Forelimb muscle (tissue), 1 donor: ENCODE results near the gene SSR1. TPM values are rescaled to one million over a fixed set of nuclear protein-coding genes. Genes with fewer than 3 reads are reported as not detected.

Experiments used
- DNase-seq: peaks from one replicate; pipeline ENCODE4 v3.0.0-alpha.2; 2013; ENCODE audit warnings: low read depth
- polyA plus RNA-seq: library from polyadenylated mRNA; unstranded; fragments of 120-200 nt; gene quantifications from one replicate; pipeline ENCODE4 v1.2.1, GENCODE V29; 2013; ENCODE audit not compliant: insufficient read length

The SSR1 gene
- polyA plus RNA-seq, 1 donor: 73.2 TPM

DNA sequence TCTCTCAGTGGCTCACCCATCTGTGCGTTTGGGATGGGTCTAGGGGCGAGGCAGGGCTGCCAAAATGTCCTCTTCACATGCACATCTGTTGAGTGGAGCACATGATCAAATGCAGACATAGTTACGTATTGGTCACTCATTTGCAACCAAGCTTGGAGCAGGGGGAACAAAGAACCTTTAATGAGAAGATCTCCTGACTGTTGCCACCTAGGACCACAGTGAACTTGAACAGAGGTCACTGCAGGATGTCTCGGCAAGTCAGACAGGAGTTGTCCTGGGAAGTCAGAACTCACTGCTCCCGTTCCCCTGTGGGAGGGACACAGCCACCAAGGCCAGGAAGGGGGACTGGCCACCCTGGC lies 73.4 kb downstream of the SSR1 start:
- no peak for DNase-seq

DNA sequence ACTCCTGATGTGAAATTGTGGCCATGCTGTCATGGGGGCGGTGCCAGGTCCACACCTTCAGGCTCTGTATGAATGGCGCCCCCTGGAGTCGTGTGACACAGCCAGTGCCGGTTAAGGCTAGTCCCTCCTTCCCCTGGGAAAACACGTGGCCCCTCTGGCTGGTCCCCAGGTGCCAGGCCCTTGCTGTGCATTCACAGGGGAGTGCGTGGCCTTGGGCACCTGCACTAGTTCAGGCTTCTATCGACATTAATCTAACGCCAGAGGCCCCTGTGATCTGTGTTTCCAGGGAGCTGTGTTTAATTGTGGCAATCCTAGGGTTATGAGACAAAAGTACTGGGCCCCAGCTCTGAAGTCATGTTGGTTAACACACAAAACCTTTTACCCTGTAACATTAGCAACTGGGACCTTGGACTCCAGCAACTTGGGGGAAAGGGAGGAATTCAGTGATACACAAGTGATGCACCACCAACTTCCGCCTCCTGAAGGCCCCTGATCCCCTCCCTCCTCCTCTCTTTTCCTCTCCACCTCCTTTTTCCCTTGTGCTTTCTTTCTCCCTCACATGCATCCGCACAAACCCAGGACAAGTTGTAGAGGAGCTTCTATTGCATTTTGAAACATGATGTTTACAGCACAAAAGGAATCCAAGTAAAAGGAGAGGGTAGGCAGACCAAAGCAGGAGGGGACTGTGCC lies 74.0 kb downstream of the SSR1 start:
- DNase-seq: no peak

DNA sequence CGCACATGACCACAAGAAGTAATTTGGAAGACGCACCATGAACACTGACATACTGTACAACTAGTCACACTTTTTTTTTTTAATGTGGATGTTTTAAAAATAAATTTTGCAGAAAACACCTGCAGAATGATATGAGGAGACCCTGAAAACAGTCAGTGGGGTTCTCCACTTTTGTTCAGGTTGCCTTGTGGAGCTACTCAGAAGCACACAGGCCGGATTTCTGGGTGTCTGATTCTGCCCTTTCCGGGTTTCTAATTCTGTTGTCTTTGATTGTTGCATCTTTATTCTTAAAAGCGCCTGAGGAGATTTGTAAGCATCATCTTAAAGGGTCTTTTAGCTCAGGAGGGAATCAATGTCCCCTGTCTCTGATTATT lies 74.5 kb downstream of the SSR1 start:
- no peak for DNase-seq

DNA sequence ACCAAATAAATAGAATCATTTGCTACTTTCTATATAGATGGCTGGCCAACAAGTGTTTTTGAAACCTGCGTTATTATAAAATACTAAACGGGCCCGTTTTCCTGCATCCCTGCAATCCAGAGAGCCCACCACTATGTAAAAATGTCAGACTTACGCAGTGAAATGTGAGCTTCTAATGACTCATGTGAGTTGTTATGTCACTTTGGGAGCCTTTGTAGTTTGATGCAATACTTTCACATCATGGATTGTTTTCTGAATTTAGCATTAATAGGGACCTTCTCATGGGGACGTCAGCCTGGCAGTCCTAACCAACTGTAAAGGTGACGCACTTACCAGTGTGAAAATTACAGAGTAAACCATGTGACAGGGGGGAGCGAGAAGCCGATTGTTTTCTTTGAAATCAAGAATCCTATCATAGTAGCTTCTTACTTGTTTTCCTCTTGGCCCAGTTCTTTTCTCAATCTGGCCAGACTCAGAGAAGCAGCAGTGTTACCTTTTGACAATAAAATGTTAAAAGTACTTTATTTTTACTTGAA lies 75.3 kb downstream of the SSR1 start:
- no peak for DNase-seq

DNA sequence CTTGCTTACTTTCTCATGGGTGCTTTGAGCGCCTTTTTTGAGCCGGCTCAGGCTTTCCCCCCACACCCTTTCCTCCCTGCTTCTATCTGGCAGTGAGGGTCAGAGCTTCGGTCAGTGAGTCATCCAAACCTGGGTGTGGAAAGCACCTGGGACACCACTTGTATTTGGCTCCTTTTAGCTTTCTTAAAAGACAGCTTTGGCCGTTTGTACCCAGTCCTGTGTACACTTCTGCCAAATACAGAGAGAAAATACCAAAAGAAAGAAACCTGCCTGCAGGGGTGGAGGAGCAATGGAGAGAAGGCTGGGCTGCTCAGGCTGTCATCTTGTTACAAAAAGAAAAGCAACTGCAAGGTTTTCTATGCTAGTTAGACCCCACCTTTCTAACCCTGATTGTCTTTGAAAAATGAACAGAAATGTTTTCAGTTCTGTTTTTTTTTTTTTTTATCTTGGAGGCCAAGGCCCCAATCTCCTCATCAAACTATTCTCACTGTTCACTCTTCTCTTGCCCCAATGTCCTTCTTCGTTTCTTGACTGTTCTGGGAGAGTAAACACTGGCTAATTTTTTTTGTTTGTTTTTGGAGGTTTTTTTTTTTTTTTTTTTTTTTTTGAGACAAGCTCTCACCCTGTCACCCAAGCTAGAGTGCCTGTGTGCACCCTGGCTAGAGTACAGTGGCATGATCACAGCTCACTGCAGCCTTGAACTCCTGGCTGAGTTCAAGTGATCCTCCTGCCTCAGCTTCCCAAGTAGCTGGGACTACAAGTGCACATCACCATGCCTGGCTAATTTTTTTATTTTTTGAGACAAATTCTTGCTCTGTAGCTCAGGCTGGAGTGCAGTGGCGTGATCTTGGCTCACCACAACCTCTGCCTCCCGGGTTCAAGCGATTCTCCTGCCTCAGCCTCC lies 76.4 kb downstream of the SSR1 start:
- no peak for DNase-seq

DNA sequence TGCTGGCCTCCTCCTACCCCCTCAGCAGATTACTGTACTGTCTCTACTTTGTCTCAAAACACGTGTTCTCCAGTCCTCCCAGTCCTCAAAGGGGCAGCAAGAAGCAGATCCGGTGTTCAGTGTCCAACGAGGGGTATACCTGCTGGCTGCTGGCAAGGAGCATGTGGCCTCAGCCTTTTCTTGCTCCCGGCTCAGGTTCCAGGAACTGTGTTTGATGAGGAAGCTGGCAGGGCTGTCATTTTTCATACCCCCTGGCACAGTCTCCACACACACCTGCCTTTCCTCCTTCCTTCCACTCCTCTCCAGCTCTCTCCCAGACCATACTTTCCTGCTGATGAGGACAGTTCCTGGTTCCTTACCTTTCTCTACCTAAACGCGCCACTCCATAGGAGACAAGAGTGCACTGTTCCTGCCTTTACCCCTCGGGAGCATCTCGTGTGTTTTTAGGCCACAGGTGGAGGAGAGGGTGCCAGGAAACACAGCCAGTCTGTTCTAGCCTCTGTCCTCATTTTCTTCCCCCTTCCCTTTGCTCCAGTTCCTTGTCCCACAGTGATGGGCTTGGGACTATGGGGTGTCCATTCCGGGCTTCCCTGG lies 77.2 kb downstream of the SSR1 start:
- DNase-seq: no peak

DNA sequence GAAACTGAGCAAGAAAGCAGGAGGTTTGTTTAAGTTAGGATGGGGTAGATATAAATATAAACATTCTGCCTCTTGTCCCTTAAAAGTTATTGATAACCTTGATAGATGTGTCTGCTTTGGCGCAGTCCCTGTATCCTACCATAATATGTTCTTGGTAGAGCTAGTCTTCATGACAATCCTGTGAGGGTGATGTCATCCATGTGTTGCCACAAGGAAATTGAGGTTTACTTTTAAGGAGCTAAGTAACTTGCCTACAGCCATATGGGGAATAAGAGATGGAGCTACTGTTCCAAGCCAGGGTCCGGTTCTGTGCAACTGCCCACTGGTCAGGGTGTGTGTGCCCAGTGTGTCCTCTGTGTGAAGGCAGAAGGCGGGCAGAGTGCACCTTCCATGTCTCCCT lies 78.5 kb downstream of the SSR1 start:
- no peak for DNase-seq

DNA sequence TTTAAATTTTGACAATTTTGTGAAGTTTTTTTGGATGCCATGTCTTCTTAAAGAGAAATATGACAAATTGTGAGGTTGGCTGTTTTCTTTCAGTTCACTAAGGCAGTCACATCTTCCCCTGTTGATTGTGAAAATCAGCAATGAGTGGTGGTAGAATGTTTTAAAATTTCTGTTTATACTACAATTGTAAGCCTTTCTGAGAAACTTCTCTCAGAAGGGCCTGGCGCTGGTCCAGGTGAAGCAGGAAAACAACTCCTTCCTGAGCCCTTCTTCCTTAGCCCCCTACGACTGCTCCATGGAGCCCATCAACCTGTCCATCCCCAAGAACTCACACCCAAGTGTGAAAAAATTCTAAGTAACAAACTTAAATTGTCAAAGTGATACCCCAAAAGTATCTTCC lies 80.6 kb downstream of the SSR1 start:
- no peak for DNase-seq

DNA sequence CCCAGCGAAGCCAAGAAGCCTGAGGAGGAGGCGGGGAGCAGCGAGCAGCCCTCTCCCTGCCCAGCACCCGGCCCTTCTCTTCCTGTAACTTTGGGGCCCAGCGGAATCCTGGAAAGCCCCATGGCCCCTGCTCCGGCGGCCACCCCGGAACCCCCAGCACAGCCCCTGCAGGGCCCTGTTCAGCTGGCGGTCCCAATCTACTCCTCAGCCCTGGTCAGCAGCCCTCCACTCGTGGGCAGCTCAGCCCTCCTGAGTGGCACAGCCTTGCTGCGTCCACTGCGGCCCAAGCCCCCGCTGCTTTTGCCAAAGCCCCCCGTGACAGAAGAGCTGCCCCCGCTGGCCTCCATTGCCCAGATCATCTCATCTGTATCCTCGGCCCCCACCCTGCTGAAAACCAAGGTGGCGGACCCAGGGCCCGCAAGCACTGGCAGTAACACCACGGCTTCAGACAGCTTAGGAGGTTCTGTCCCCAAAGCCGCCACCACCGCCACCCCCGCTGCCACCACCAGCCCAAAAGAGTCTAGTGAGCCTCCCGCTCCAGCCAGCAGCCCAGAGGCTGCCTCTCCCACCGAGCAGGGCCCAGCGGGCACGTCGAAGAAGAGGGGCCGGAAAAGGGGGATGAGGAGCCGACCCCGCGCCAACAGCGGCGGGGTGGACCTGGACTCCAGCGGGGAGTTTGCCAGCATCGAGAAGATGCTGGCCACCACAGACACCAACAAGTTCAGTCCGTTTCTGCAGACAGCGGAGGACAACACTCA lies 81.9 kb downstream of the SSR1 start:
- no peak for DNase-seq

DNA sequence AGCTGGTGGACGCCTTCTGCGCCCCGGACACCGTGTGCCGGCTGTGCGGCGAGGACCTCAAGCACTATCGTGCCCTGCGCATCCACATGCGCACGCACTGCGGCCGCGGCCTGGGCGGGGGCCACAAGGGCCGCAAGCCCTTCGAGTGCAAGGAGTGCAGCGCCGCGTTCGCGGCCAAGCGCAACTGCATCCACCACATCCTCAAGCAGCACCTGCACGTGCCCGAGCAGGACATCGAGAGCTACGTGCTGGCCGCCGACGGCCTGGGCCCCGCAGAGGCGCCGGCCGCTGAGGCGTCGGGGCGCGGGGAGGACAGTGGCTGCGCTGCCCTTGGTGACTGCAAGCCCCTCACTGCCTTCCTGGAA lies 82.7 kb downstream of the SSR1 start:
- no peak for DNase-seq

DNA sequence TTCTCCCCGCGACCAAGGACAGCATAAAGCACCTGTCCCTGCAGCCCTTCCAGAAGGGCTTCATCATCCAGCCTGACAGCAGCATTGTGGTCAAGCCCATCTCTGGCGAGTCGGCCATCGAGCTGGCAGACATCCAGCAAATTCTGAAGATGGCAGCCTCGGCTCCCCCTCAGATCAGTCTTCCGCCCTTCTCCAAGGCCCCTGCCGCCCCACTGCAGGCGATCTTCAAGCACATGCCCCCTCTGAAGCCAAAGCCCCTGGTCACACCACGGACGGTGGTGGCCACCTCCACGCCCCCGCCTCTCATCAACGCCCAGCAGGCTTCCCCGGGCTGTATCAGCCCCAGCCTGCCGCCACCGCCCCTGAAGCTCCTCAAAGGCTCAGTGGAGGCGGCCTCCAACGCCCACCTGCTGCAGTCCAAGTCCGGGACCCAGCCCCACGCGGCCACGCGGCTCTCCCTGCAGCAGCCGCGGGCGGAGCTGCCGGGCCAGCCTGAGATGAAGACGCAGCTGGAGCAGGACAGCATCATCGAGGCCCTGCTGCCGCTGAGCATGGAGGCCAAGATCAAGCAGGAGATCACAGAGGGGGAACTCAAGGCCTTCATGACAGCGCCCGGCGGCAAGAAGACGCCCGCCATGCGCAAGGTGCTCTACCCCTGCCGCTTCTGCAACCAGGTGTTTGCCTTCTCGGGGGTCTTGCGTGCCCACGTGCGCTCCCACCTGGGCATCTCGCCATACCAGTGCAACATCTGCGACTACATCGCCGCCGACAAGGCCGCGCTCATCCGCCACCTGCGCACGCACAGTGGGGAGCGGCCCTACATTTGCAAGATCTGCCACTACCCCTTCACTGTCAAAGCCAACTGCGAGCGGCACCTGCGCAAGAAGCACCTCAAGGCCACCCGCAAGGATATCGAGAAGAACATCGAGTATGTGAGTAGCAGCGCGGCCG lies 83.3 kb downstream of the SSR1 start:
- DNase-seq: no peak

DNA sequence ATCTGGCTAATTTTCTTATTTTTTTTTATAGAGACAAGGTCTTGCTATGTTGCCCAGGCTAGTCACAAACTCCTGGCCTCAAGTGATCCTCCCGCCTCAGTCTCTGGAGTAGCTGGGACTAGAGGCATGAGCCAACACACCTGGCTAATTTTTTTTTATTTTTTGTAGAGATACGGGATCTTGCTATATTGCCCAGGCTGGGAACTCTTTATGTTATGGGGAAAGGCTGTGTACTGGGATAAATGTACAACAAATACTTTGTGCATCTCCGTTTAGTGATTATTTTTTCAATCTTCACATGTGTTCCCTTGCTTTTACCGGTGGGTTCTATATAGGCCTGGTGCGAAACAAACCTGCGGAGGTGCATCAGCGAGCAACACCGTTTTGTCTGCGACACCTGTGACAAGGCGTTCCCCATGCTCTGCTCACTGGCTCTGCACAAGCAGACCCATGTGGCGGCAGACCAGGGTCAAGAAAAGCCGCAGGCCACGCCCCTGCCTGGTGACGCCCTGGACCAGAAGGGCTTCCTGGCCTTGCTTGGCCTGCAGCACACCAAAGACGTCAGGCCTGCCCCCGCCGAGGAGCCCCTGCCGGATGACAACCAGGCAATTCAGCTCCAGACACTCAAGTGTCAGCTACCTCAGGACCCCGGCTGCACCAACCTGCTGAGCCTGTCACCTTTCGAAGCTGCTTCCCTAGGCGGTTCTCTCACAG lies 84.2 kb downstream of the SSR1 start:
- DNase-seq: no peak

DNA sequence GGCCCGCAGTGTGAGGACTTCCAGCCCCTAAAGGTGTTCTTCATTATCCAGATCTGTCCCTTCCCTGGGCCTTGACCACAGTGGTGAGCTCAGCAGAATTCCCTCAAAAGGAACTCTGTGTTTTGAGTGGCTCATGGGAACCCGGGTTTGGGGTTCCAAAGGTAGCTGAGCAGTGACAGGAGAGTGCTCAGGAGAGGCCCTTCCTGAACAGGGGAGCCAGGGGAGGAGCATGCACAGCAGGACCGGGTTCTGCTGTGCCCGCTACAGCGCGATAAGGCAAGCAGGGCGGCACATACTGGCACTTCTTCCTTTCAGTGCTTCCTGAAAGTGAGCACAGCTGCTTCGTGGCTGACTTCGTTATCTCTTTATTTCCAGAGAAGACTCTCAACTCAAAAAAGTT lies 88.3 kb downstream of the SSR1 start:
- DNase-seq: no peak

DNA sequence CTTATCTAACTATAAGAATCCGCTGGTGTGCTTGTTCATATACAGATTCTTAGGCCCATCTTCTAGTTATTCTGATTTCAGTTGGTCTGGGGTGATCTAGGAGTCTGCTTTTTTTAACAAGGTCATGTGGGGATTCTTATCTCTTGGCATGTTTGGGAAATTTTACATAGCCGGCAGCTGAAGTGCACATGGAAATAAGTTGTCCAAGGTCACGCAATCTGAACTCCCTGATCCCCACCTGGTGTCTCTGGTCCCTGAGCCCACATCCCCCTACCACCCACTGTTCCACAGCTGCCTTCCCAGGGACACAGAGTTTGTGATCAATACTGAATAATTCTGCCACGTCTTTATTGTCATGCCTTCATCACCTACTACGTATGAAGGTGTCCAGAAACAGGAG lies 90.8 kb downstream of the SSR1 start:
- no peak for DNase-seq

DNA sequence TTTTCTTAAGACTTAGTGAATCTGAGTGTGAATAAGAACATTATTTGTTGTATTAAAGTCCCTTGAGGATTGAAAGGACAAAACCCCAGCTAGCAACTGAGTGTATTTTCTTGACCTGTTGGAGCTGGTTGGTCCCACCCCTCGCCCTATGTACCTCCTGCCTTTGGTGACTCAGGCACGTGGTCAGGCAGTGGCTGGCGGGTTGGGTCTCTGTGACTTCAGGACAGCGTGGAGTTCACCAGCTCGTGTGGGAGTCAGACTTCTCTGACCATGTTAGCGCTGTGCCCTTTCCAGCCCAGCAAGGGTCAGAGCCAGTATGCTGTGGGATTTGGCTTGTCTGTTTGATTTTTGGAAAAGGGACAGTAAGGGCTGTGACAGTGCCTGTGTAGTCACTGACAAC lies 93.7 kb downstream of the SSR1 start:
- no peak for DNase-seq

DNA sequence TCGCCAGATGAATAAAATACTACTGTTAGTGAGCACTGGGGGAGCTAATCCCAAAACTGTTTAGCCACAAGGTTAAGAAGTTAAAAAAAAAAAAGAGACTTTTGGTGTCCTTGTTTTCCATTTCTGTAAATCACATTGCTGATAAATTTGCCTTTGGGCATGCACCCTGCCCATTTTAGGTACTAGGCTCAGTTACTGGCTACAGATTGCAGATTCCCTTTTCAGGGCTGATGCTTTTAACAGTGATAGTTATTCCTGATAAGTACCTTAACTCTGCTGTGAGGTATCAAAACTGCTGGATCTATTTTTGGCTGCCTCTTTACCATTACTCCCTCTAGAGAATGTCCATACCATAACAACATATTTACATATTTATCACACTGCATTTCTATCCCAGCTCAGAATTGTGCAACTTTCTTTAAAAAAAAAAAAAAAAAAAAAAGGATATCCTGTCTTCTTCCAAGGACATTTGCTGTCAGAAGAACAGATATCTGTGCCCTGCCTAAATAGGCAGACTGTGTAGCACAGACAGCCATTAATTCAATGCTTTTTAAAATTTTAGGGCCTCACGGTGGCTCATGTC lies 94.5 kb downstream of the SSR1 start:
- DNase-seq: no peak
